HCT116 (cell line): ENCODE data around the gene ALLC. TPM values are rescaled to one million over a fixed set of nuclear protein-coding genes. Genes with fewer than 3 reads are reported as not detected.

ENCODE experiments used
- ATAC-seq: fragments of 200-7000 bp; cut with Tn5 transposase; 2 replicates; pipeline ENCODE4 v1.9.1; 2020; ENCODE audit warnings: mild to moderate bottlenecking, moderate library complexity
- BruUV-seq: library from RNA; stranded (reverse); fragments of 400-500 nt; replicated peaks from 2 replicates; lab custom pipeline; 2021; lab: Mats Ljungman, UMichigan
- CTCF ChIA-PET: fragments of 300-600 bp; sonication (Branson Sonifier 250); formaldehyde crosslinking; loops from one replicate; lab custom pipeline; 2021; ENCODE audit warnings: antibody characterized with exemption; lab: Charles Lee
- POLR2A ChIA-PET: fragments of 300-600, 350-600 bp; sonication (Branson Sonifier 250); formaldehyde crosslinking; loops from one replicate; lab custom pipeline; 2021; ENCODE audit warnings: antibody characterized with exemption; lab: Charles Lee
- RAD21 ChIA-PET, 2 experiments: fragments of 300-600 bp; sonication (Branson Sonifier 250); formaldehyde crosslinking; loops; one replicate each; lab custom pipeline; 2023; ENCODE audit warnings: low total read pairs in 2 of 2; ENCODE audit not compliant: uncharacterized antibody in 2 of 2, unreplicated experiment in 2 of 2, low non-redundant PET in 1 of 2; lab: Charles Lee
- DNase-seq: peaks from one replicate; pipeline ENCODE4 v3.0.0-alpha.2; 2010; ENCODE audit warnings: low read depth, low spot score
- H2AFZ ChIP-seq: fragments of 200-600 bp; shearing (Covaris generic), sonication (generic); 2 replicates; pipeline ENCODE4 v1.6.1; 2017; ENCODE audit warnings: low read depth, mixed run types, mixed read lengths, antibody characterized with exemption, low read length; ENCODE audit not compliant: poor library complexity, severe bottlenecking
- H3K27ac ChIP-seq: 2 replicates; pipeline ENCODE4 v1.5.1; 2012; ENCODE audit warnings: low read depth, low read length
- H3K27me3 ChIP-seq: fragments of 200-600 bp; sonication (generic); 2 replicates; pipeline ENCODE4 v1.6.1; 2016; ENCODE audit warnings: mixed run types, low read length, mixed read lengths; ENCODE audit not compliant: insufficient read depth
- H3K36me3 ChIP-seq, 2 experiments: fragments of 200-500 bp in 1 of 2; fragments of 200-600 bp in 1 of 2; sonication (Bioruptor generic) in 1 of 2; sonication (generic) in 1 of 2; 2 replicates each; pipeline versions ENCODE4 v1.5.1 to v1.6.1; 2014 to 2016; ENCODE audit warnings: low read length in 2 of 2, inconsistent platforms in 1 of 2, mixed read lengths in 1 of 2, mixed run types in 1 of 2; ENCODE audit not compliant: insufficient read depth in 2 of 2, control insufficient read depth in 1 of 2
- H3K4me1 ChIP-seq, 2 experiments: fragments of 200-600 bp in 1 of 2; sonication (generic) in 1 of 2; 2 replicates each; pipeline versions ENCODE4 v1.5.1 to v1.6.1; 2012 to 2017; ENCODE audit warnings: low read length in 2 of 2, inconsistent platforms in 1 of 2, mild to moderate bottlenecking in 1 of 2, mixed read lengths in 1 of 2, mixed run types in 1 of 2, moderate library complexity in 1 of 2; ENCODE audit not compliant: insufficient read depth in 2 of 2, control insufficient read depth in 1 of 2
- H3K4me2 ChIP-seq: fragments of 200-600 bp; sonication (generic); 2 replicates; pipeline ENCODE4 v1.6.1; 2017; ENCODE audit warnings: mixed run types, low read length, mixed read lengths
- H3K4me3 ChIP-seq, 2 experiments: fragments of 200-600 bp in 1 of 2; sonication (generic) in 1 of 2; replicated peaks in 1 of 2; 2 replicates each; pipeline ENCODE4 v1.5.1; 2011 to 2016; ENCODE audit warnings: low read length in 2 of 2, control low read depth in 1 of 2, low read depth in 1 of 2, mild to moderate bottlenecking in 1 of 2, mixed read lengths in 1 of 2, mixed run types in 1 of 2
- H3K79me2 ChIP-seq: fragments of 200-600 bp; sonication (generic); 2 replicates; pipeline ENCODE4 v1.6.1; 2017; ENCODE audit warnings: mild to moderate bottlenecking, mixed run types, low read length, moderate library complexity, mixed read lengths; ENCODE audit not compliant: insufficient read depth
- H3K9ac ChIP-seq: fragments of 200-600 bp; sonication (generic); 2 replicates; pipeline ENCODE4 v1.6.1; 2016; ENCODE audit warnings: low read length, mixed read lengths
- H3K9me2 ChIP-seq: fragments of 200-600 bp; sonication (generic), shearing (Covaris generic); 2 replicates; pipeline ENCODE4 v1.6.1; 2017; ENCODE audit warnings: mixed run types, mild to moderate bottlenecking, moderate library complexity; ENCODE audit not compliant: insufficient read depth
- H3K9me3 ChIP-seq, 2 experiments: fragments of 200-500 bp in 1 of 2; fragments of 200-600 bp in 1 of 2; sonication (Bioruptor generic) in 1 of 2; sonication (generic) in 1 of 2; 2 replicates each; pipeline ENCODE4 v1.6.1; 2014 to 2017; ENCODE audit warnings: low read length in 2 of 2, mixed read lengths in 2 of 2, inconsistent platforms in 1 of 2, low read depth in 1 of 2, mild to moderate bottlenecking in 1 of 2, mixed run types in 1 of 2, moderate library complexity in 1 of 2; ENCODE audit not compliant: control insufficient read depth in 1 of 2, insufficient read depth in 1 of 2
- H4K20me1 ChIP-seq: fragments of 200-600 bp; sonication (generic), shearing (Covaris generic); 2 replicates; pipeline ENCODE4 v1.6.1; 2017; ENCODE audit warnings: mixed run types, mild to moderate bottlenecking, moderate library complexity; ENCODE audit not compliant: insufficient read depth
- CEBPB ChIP-seq: IDR thresholded peaks from 2 replicates; pipeline ENCODE4 v1.6.1; 2012; ENCODE audit warnings: low read depth
- EZH2 ChIP-seq: fragments of 200-600 bp; sonication (generic); IDR thresholded peaks from 2 replicates; pipeline ENCODE4 v1.6.1; 2017; ENCODE audit warnings: antibody characterized with exemption, mixed run types
- FOSL1 ChIP-seq: IDR thresholded peaks from 2 replicates; pipeline ENCODE4 v1.6.1; 2012; ENCODE audit warnings: low read depth
- JUND ChIP-seq: IDR thresholded peaks from 2 replicates; pipeline ENCODE4 v1.6.1; 2012
- POLR2AphosphoS5 ChIP-seq: IDR thresholded peaks from 2 replicates; pipeline ENCODE4 v1.6.1; 2011; ENCODE audit warnings: mild to moderate bottlenecking, low read depth, low read length, moderate library complexity
- SIN3A ChIP-seq: IDR thresholded peaks from 2 replicates; pipeline ENCODE4 v1.6.1; 2012; ENCODE audit warnings: low read depth
- SP1 ChIP-seq: IDR thresholded peaks from 2 replicates; pipeline ENCODE4 v1.6.1; 2012; ENCODE audit warnings: low read depth
- SRF ChIP-seq: IDR thresholded peaks from 2 replicates; pipeline ENCODE4 v1.6.1; 2012; ENCODE audit warnings: low read depth
- YY1 ChIP-seq: IDR thresholded peaks from 2 replicates; pipeline ENCODE4 v1.6.1; 2011; ENCODE audit warnings: low read length, low read depth, moderate library complexity, mild to moderate bottlenecking; ENCODE audit not compliant: insufficient replicate concordance; ENCODE audit errors: extremely low read depth
- intact Hi-C: fragments of 100-400 bp; cut with micrococcal nuclease; formaldehyde crosslinking; loops from 2 replicates; pipeline ENCODE4 v1.10.0; 2022
- total RNA-seq: library from RNA; stranded (reverse); gene quantifications from one replicate; pipeline ENCODE4 v1.2.1, GENCODE V29; 2021; ENCODE audit not compliant: unreplicated experiment
- TF ChIP-seq, protein P1 (sequence below): IDR thresholded peaks from 2 replicates; pipeline ENCODE4 v1.6.1; 2012
- TF ChIP-seq, protein P2 (sequence below): IDR thresholded peaks from 2 replicates; pipeline ENCODE4 v1.6.1; 2012
- TF ChIP-seq, protein P3 (sequence below), 3 experiments: fragments of 200-600 bp in 1 of 3; sonication (generic) in 1 of 3; IDR thresholded peaks in 2 of 3; conservative IDR thresholded peaks in 1 of 3; 2 replicates each; pipeline ENCODE4 v1.5.1; 2012 to 2017; ENCODE audit warnings: low read depth in 2 of 3, low read length in 2 of 3, antibody characterized with exemption in 1 of 3, borderline replicate concordance in 1 of 3, control low read depth in 1 of 3, mild to moderate bottlenecking in 1 of 3, mixed read lengths in 1 of 3, mixed run types in 1 of 3, moderate library complexity in 1 of 3; ENCODE audit not compliant: insufficient read depth in 1 of 3
- TF ChIP-seq, protein P4 (sequence below): IDR thresholded peaks from 2 replicates; pipeline ENCODE4 v1.6.1; 2012; ENCODE audit warnings: low read depth

Gene ALLC
- total RNA-seq, 1 experiment from 2014 or later: not detected

DNA sequence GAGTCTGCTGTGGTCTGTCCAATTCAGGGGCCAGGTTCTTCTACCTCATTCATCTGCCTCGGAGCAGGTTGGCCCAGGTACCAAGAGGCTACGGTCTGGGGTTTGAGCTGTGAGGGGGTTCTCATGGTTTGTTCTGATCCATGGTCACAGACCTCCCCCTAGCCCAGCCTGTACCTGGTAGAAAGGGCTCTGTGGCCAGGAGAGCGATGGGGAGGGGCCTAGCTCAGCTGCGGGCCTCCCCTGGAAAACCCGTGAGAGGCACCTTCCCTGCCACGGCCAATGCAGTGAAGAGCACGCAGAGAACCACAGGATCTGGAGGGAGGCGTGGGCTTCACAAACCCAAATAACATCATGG is 19.6 kb upstream of the ALLC start:
- Histone ChIP-seq H3K36me3 (no peaks in the 10 kb centered on the region), H3K9me3 (no peaks in the 10 kb centered on the region), H3K4me3 (no peak overlapping the region), H3K27me3 (no peaks in the 10 kb centered on the region), H4K20me1 (no peaks in the 10 kb centered on the region), H3K9ac (no peak overlapping the region), H3K9me2 (no peaks in the 10 kb centered on the region), H3K27ac (no peak overlapping the region), H2AFZ (no peak overlapping the region), H3K4me2 (no peak overlapping the region), H3K79me2 (no peaks in the 10 kb centered on the region), H3K4me1 (no peaks in the 10 kb centered on the region)
- ATAC-seq (no peak), DNase-seq (no peak)
- ChIA-PET CTCF (no interaction called here), POLR2A (no interaction called here), RAD21 (no interaction called here)
- no TSS peak for BruUV-seq
- TF ChIP-seq SRF (no peak), YY1 (no peak), SP1 (no peak), FOSL1 (no peak), SIN3A (no peak), EZH2 (no peak)
- TF ChIP-seq, protein P1, sequence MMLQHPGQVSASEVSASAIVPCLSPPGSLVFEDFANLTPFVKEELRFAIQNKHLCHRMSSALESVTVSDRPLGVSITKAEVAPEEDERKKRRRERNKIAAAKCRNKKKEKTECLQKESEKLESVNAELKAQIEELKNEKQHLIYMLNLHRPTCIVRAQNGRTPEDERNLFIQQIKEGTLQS: no peak
- TF ChIP-seq, protein P2, sequence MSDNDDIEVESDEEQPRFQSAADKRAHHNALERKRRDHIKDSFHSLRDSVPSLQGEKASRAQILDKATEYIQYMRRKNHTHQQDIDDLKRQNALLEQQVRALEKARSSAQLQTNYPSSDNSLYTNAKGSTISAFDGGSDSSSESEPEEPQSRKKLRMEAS: no peak
- intact Hi-C loops: no loop called here

DNA sequence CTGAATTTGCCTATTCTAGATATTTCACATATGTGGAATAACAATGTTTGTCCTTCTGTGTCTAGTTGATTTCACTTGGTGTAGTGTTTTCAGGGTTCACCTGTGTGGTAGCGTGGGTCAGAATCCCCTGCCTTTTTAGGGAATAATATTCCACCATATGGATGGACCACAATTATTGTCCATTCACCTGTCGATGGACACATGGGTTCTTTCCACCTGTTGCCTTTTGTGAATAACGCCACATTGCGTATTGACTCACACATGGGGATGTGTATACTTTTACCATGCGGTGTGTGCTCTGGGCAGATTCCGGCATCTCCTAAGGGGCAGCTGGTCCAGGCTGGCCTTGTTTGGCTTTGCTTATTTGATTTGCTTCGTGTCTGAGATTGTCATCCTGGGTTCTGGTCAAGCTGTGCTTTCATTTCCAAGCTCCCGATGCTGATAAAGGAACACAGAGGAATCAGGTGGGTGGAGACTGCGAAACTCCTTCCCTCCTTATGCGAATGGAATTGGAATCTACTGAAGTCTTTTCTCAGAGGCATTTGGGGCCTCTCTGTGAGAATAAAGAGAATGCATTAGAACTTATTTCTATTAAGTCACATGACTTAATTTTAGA is 18.9 kb upstream of the ALLC start:
- no peak for ATAC-seq
- RAD21 ChIA-PET: no interaction called here
- no TSS peak for BruUV-seq
- Histone ChIP-seq H3K79me2 (no peaks in the 10 kb centered on the region), H3K9me2 (no peaks in the 10 kb centered on the region), H3K36me3 (no peaks in the 10 kb centered on the region), H3K9me3 (no peaks in the 10 kb centered on the region), H4K20me1 (no peaks in the 10 kb centered on the region), H2AFZ (no peak overlapping the region), H3K27ac (no peak overlapping the region), H3K9ac (no peak overlapping the region), H3K4me3 (no peak overlapping the region), H3K27me3 (no peaks in the 10 kb centered on the region), H3K4me2 (no peak overlapping the region), H3K4me1 (no peaks in the 10 kb centered on the region)
- intact Hi-C loops: no loop called here
- no peak for DNase-seq
- CTCF ChIA-PET: no interaction called here
- TF ChIP-seq SRF: no peak
- no peak for TF ChIP-seq JUND
- TF ChIP-seq, protein P3, sequence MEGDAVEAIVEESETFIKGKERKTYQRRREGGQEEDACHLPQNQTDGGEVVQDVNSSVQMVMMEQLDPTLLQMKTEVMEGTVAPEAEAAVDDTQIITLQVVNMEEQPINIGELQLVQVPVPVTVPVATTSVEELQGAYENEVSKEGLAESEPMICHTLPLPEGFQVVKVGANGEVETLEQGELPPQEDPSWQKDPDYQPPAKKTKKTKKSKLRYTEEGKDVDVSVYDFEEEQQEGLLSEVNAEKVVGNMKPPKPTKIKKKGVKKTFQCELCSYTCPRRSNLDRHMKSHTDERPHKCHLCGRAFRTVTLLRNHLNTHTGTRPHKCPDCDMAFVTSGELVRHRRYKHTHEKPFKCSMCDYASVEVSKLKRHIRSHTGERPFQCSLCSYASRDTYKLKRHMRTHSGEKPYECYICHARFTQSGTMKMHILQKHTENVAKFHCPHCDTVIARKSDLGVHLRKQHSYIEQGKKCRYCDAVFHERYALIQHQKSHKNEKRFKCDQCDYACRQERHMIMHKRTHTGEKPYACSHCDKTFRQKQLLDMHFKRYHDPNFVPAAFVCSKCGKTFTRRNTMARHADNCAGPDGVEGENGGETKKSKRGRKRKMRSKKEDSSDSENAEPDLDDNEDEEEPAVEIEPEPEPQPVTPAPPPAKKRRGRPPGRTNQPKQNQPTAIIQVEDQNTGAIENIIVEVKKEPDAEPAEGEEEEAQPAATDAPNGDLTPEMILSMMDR (IDR thresholded peaks at IDR 0.05 in 2 of 3, conservative IDR thresholded peaks at IDR 0.05 in 1 of 3; ENCODE audit: borderline replicate concordance in 1 of 3, insufficient read depth in 1 of 3, low read depth in 2 of 3, low read length in 2 of 3): no peak
- TF ChIP-seq CEBPB: no peak
- TF ChIP-seq, protein P2: no peak
- TF ChIP-seq, protein P1: no peak
- TF ChIP-seq SP1: no peak
- TF ChIP-seq, protein P4, sequence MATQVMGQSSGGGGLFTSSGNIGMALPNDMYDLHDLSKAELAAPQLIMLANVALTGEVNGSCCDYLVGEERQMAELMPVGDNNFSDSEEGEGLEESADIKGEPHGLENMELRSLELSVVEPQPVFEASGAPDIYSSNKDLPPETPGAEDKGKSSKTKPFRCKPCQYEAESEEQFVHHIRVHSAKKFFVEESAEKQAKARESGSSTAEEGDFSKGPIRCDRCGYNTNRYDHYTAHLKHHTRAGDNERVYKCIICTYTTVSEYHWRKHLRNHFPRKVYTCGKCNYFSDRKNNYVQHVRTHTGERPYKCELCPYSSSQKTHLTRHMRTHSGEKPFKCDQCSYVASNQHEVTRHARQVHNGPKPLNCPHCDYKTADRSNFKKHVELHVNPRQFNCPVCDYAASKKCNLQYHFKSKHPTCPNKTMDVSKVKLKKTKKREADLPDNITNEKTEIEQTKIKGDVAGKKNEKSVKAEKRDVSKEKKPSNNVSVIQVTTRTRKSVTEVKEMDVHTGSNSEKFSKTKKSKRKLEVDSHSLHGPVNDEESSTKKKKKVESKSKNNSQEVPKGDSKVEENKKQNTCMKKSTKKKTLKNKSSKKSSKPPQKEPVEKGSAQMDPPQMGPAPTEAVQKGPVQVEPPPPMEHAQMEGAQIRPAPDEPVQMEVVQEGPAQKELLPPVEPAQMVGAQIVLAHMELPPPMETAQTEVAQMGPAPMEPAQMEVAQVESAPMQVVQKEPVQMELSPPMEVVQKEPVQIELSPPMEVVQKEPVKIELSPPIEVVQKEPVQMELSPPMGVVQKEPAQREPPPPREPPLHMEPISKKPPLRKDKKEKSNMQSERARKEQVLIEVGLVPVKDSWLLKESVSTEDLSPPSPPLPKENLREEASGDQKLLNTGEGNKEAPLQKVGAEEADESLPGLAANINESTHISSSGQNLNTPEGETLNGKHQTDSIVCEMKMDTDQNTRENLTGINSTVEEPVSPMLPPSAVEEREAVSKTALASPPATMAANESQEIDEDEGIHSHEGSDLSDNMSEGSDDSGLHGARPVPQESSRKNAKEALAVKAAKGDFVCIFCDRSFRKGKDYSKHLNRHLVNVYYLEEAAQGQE: no peak
- TF ChIP-seq EZH2: no peak
- TF ChIP-seq POLR2AphosphoS5: no peak
- POLR2A ChIA-PET: no interaction called here
